ACC112 (cell line): ENCODE results near the gene HPSE2.
"Not testable (repeated sequence)": the region's sequence is repeated elsewhere in the genome, so short reads cannot be mapped to it uniquely, and the experiment has no call there.

Experiments
- H2AFZ ChIP-seq: fragments of 200-600 bp; sonication (generic); one replicate; pipeline ENCODE4 v1.6.0; 2017; ENCODE audit warnings: antibody characterized with exemption, low read length; ENCODE audit not compliant: unreplicated experiment
- H3K27ac ChIP-seq: fragments of 200-600 bp; sonication (generic); 2 replicates; pipeline ENCODE4 v1.5.1; 2014; ENCODE audit warnings: low read depth, mild to moderate bottlenecking, antibody characterized with exemption, low read length, moderate library complexity
- H3K27me3 ChIP-seq: fragments of 200-600 bp; sonication (generic); 2 replicates; pipeline ENCODE4 v1.6.1; 2014; ENCODE audit warnings: mild to moderate bottlenecking, antibody characterized with exemption, low read length, moderate library complexity, mixed read lengths; ENCODE audit not compliant: insufficient read depth
- H3K36me3 ChIP-seq: fragments of 200-600 bp; sonication (generic); 2 replicates; pipeline ENCODE4 v1.6.1; 2016; ENCODE audit warnings: mild to moderate bottlenecking, antibody characterized with exemption, low read length, moderate library complexity, mixed read lengths; ENCODE audit not compliant: insufficient read depth
- H3K4me1 ChIP-seq: fragments of 200-600 bp; sonication (generic); one replicate; pipeline ENCODE4 v1.6.1; 2016; ENCODE audit warnings: low read length, mixed read lengths; ENCODE audit not compliant: insufficient read depth, unreplicated experiment, control insufficient read depth
- H3K4me3 ChIP-seq: fragments of 200-600 bp; sonication (generic); 2 replicates; pipeline ENCODE4 v1.5.1; 2014; ENCODE audit warnings: mild to moderate bottlenecking, low read depth, low read length
- H3K79me2 ChIP-seq: fragments of 200-600 bp; sonication (generic); one replicate; pipeline ENCODE4 v1.6.0; 2016; ENCODE audit warnings: low read length; ENCODE audit not compliant: control insufficient read depth, unreplicated experiment, insufficient read depth

HPSE2 gene

DNA sequence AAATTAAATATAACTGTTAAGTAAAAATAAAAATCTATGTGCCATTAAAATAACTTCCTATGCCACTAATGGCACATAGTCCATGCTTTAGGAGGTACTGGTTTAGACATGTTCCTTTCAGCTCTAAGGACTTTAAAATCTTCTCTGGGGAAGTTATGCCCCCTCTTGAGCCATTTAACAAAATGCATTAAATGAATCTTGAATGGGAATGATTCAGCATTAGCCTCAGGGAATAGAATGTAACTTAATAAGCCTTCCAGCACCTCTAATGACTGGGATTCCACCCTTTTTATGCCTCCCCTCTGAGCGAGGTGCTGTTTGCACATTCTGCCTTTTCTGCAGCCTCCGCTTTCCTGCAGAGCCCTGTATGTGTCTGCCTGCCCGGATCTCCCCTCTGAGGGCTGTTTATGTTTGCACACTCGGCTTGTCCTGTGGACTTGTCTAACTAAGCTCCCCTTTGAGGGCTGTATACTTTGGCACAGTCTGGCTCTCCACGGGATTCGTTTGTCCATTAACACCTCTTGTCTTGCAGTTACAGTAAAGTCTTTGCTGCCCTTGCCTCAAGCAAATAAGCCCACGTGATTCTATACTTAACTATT lies 680.5 kb downstream of the HPSE2 start:
- Histone ChIP-seq H3K36me3 (no peaks in the 10 kb centered on the region), H2AFZ (no peak overlapping the region), H3K27me3 (no peaks in the 10 kb centered on the region), H3K27ac (no peak overlapping the region), H3K4me3 (no peak overlapping the region), H3K79me2 (no peaks in the 10 kb centered on the region), H3K4me1 (no peaks in the 10 kb centered on the region)

DNA sequence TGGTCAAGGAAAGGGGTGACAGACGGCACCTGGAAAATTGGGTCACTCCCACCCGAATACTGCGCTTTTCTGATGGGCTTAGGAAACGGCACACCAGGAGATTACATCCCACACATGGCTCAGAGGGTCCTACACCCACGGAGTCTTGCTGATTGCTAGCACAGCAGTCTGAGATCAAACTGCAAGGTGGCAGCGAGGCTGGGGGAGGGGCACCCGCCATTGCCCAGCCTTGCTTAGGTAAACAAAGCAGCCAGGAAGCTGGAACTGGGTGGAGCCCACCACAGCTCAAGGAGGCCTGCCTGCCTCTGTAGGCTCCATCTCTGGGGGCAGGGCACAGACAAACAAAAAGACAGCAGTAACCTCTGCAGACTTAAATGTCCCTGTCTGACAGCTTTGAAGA lies 694.1 kb downstream of the HPSE2 start:
- not testable (repeated sequence) for H3K27me3 ChIP-seq, H3K4me3 ChIP-seq, H2AFZ ChIP-seq, H3K4me1 ChIP-seq, H3K36me3 ChIP-seq, H3K79me2 ChIP-seq, H3K27ac ChIP-seq

DNA sequence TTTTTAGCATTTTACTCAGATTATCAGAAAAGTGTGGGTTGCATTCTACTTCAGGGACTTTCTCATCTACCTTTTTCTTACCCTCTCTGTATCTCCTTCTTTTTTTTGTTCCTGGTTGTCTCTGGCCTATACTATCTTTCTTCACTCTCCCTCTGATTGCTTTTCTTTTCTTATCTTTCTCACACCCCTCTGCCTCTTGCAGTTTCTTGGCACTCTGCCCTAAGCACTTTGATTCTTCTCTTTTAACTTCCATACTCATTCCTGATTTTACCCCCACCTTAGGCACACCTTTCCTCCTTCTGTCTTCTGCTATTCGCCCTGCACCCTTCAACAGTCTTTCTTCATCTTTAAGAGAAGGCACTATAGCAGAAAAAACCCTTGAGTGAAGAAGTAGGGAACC lies 696.1 kb downstream of the HPSE2 start:
- H3K4me3 ChIP-seq = no peak overlapping the region
- H3K27me3 ChIP-seq = no peaks in the 10 kb centered on the region
- no peak overlapping the region for H2AFZ ChIP-seq
- no peak overlapping the region for H3K27ac ChIP-seq
- no peaks in the 10 kb centered on the region for H3K36me3 ChIP-seq
- H3K4me1 ChIP-seq = no peaks in the 10 kb centered on the region
- H3K79me2 ChIP-seq = no peaks in the 10 kb centered on the region

DNA sequence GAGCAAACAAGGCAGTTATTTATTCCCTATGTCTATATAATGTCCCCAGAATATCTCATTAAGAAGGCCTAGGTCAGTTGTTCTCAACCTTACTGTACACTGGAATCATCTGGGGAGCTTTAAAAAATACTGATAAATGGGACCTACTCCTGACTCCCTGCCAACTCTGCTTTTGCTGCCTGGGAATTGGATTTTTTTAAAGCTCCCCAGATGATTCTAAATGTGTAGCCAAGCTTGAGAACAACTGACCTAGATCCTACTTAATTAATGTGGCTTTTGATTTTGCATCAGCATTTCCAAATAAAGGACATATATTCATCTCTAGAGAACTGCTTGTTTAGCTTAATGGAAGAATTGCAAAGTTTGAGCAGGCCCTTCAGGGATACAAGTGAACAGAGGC lies 697.2 kb downstream of the HPSE2 start:
- Histone ChIP-seq H3K4me1 (no peaks in the 10 kb centered on the region), H2AFZ (no peak overlapping the region), H3K36me3 (no peaks in the 10 kb centered on the region), H3K27me3 (no peaks in the 10 kb centered on the region), H3K4me3 (no peak overlapping the region), H3K27ac (no peak overlapping the region), H3K79me2 (no peaks in the 10 kb centered on the region)

DNA sequence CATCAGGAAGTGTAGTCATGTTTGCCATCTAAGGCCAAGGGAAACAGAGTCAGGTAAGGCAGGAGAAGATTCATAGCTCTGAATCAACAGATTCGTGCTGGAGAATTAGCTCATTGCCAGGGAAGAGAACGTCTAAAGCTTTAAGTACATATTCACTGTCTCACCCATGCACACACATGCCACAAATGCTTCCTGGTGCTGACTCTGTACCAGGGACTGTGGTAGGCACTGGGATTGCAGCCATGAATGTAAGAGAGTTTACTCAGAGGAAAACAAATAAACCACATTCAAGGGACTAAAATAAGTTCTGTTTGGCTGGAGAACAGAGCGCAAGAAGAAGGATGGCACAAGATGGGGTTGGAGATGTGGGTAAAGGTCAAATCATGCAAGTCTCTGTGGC lies 699.1 kb downstream of the HPSE2 start:
- Histone ChIP-seq H2AFZ (no peak overlapping the region), H3K27me3 (no peaks in the 10 kb centered on the region), H3K79me2 (no peaks in the 10 kb centered on the region), H3K4me1 (no peaks in the 10 kb centered on the region), H3K4me3 (no peak overlapping the region), H3K36me3 (no peaks in the 10 kb centered on the region), H3K27ac (no peak overlapping the region)

DNA sequence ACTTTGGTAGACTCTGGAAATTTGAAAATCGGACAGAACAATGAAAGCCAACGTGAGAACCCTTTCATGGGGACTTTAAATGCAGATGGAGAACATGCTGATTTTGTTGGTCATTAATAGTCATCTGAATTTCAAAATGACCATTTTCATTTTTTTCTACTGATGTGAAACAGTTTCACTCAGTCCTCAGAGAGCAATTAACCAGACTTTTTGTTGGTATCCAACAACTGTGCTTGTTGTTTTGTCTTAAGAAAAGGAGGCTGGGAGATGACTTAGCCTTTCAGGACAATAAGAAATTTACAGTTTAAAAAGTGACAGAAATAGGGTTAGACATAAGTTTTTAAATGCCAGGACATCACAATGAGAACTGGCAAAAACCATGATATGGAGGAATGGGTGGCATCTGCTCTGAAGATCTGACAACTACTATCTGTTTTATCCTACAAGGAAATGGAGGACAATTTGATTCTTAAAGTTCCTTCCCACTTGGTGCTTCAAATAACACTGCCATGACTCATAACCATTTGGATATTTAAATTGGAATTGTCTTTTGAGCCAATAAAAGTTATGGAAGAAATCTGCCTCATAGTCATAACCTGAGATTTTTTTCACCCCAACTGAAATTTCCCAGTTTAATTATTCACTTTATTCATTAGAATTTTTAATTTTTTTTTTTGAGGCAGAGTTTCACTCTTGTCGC lies 701.8 kb downstream of the HPSE2 start:
- Histone ChIP-seq H3K36me3 (no peaks in the 10 kb centered on the region), H2AFZ (no peak overlapping the region), H3K27ac (no peak overlapping the region), H3K4me1 (no peaks in the 10 kb centered on the region), H3K79me2 (no peaks in the 10 kb centered on the region), H3K4me3 (no peak overlapping the region), H3K27me3 (peaks cover 5% of the 10 kb centered on the region)

DNA sequence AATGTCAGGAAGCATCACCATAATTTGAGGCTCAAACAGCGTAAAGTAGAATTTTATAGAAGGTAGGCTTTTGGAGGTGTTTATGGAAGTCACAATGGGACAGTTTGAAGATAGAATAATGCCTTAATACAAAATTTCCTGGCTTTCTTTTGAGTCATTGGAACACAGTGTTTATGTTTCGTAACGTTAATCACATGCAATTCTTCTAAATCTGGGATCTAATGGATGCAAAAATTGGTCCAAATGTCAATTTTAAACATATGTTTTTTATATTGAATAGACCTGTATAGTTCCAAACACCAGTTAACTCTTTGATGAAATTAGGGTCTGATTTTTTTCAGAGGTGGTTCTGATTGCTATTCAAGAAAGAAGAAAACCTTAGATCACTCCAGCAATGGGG lies 702.4 kb downstream of the HPSE2 start:
- no peaks in the 10 kb centered on the region for H3K4me1 ChIP-seq
- peaks cover 5% of the 10 kb centered on the region for H3K27me3 ChIP-seq
- no peaks in the 10 kb centered on the region for H3K79me2 ChIP-seq
- no peak overlapping the region for H3K27ac ChIP-seq
- H3K36me3 ChIP-seq = no peaks in the 10 kb centered on the region
- H2AFZ ChIP-seq = no peak overlapping the region
- H3K4me3 ChIP-seq = no peak overlapping the region

DNA sequence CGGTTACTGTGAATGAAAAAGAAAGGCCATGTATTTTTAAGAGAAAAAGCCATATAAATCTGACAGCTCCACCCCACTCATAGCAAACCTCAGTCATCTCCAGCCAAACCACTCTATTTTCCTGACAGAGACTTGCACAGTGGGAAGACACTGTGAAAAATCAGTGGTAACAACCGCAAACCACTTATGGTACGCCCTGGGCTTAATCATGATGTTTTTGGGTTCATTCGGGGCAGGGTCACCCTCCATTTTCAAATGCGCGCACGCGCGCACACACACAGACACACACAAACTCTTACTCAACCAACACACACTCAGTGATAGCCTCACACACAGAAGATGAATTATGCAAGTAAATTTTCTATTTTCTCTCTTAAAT lies 706.9 kb downstream of the HPSE2 start:
- Histone ChIP-seq H3K36me3 (no peaks in the 10 kb centered on the region), H2AFZ (no peak overlapping the region), H3K4me3 (no peak overlapping the region), H3K27ac (no peak overlapping the region), H3K4me1 (no peaks in the 10 kb centered on the region), H3K79me2 (no peaks in the 10 kb centered on the region), H3K27me3 (peaks cover 10% of the 10 kb centered on the region)

DNA sequence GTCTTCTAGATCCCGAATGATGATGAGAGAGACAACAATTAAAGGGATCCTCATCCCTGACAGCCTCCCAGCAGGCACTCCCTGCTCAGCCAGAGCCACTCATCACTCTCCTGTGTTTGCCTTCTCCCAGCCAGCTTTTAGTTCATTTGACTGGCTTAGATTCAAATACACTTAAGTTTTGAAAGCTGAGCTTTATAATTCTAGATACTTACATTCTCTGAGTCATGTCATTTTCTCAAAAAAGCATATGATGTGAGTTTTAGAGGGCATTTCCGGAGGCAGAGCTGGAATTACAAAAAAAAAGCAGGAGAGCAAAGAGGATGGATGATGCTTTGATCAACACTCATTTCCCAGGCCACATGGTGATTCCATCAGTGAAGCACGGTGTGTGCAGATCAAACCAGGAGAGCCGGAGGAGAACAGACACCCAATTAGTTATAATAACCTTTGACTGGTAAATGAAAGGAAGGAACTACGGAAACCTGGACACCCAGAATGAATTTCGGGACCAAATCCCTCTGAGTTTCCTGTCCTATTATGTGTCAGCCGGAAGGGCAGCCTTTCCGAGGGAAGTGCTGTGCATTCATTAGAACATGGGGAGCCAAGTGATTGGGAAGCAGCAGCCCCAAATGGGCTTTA lies 707.4 kb downstream of the HPSE2 start:
- H3K27me3 ChIP-seq = peaks cover 10% of the 10 kb centered on the region
- H3K27ac ChIP-seq = no peak overlapping the region
- H3K4me3 ChIP-seq = no peak overlapping the region
- no peak overlapping the region for H2AFZ ChIP-seq
- H3K36me3 ChIP-seq = no peaks in the 10 kb centered on the region
- no peaks in the 10 kb centered on the region for H3K4me1 ChIP-seq
- H3K79me2 ChIP-seq = no peaks in the 10 kb centered on the region

DNA sequence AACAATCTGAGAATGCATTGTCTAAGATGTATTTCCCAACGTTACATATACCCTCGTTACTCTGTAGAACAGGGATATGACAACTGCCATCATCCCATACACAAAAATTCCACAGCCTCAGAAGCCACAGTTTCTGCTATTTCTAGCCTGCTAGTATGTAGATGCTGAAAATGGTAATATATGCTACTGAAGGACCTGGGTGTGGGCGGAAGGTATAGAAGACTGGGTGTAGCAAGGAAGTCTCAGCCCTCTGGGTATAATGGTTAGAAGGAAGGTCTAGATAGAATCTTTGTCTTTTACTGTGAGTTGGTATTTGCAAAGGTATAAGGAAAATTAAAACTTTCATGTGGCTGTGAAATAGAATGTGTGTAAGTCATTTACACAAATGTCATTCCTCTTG lies 709.7 kb downstream of the HPSE2 start:
- Histone ChIP-seq H3K4me1 (no peaks in the 10 kb centered on the region), H2AFZ (no peak overlapping the region), H3K27ac (no peak overlapping the region), H3K4me3 (no peak overlapping the region), H3K36me3 (no peaks in the 10 kb centered on the region), H3K79me2 (no peaks in the 10 kb centered on the region), H3K27me3 (peaks cover 10% of the 10 kb centered on the region)

DNA sequence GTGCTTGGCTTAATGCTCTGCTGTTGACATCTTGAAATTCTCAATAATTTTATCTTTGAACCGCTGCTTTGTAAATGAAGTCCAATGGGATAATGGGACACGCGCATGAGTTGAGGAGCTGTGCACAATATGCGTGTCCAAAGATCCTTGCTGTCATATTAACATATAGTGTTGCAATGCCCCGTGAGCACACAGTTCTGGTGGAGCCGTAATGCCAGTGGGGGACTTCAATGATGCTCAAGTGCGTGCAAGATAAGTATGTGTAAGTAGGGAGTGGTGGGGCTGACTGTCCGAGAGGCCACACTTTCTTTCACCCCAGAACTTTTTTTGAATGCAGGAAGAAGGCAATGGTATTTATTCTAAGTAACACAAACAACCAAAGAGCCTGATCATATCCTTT lies 711.5 kb downstream of the HPSE2 start:
- H3K27ac ChIP-seq = no peak overlapping the region
- no peaks in the 10 kb centered on the region for H3K36me3 ChIP-seq
- no peak overlapping the region for H3K4me3 ChIP-seq
- H3K4me1 ChIP-seq = no peaks in the 10 kb centered on the region
- H2AFZ ChIP-seq = no peak overlapping the region
- H3K27me3 ChIP-seq = peaks cover 6% of the 10 kb centered on the region
- no peaks in the 10 kb centered on the region for H3K79me2 ChIP-seq
